K562 (cell line): ENCODE measurements around the gene SCARF2. TPM values are rescaled to one million over a fixed set of nuclear protein-coding genes. Genes with fewer than 3 reads are reported as not detected.
A peak's percentile ranks its signal among the peaks of the same experiment; 100 is the strongest.

Source experiments
- ATAC-seq: fragments of 200-7000 bp; cut with Tn5 transposase; 3 replicates; pipeline ENCODE4 v1.9.1; 2020; ENCODE audit warnings: moderate library complexity
- BruUV-seq: library from RNA; stranded (reverse); fragments of 400-500 nt; replicated peaks from 2 replicates; lab custom pipeline; 2021; lab: Mats Ljungman, UMichigan
- CTCF ChIA-PET: fragments of 300-600 bp; formaldehyde crosslinking; extraction: SDS; loops from one replicate; lab custom pipeline; 2021; ENCODE audit warnings: low intra/inter-chr PET ratio; lab: Yijun Ruan, JAX
- POLR2A ChIA-PET: fragments of 300-600, 350-650 bp; sonication (Branson Sonifier 250); formaldehyde crosslinking; extraction: SDS; loops from one replicate; lab custom pipeline; 2021; ENCODE audit warnings: antibody characterized with exemption, inconsistent platforms; lab: Yijun Ruan, JAX
- DNase-seq, 4 experiments: peaks; one replicate each; pipeline versions ENCODE4 v3.0.0 to v3.0.0-alpha.2; 2011 to 2018; ENCODE audit warnings: low spot score in 3 of 4, mixed read lengths in 3 of 4; ENCODE audit errors: extremely low read depth in 1 of 4
- FAIRE-seq: peaks from 2 replicates; lab custom pipeline; 2011; peaks lifted over from hg19 to GRCh38; lab: Jason Lieb, UNC
- H2AFZ ChIP-seq: 2 replicates; pipeline ENCODE4 v1.6.0; 2011; ENCODE audit warnings: low read depth, low read length, control low read depth, inconsistent platforms
- H3K27ac ChIP-seq: fragments of 200-600 bp; 3 replicates; pipeline ENCODE4 v1.8.0; 2011; ENCODE audit warnings: low read depth, mild to moderate bottlenecking, control low read depth, inconsistent platforms, low read length, moderate library complexity, mixed read lengths; ENCODE audit errors: extremely low read depth
- H3K27me3 ChIP-seq, 2 experiments: fragments of 300-600 bp in 1 of 2; 2 replicates in 1 of 2; 3 replicates in 1 of 2; pipeline versions ENCODE4 v1.6.0 to v1.8.0; 2011; ENCODE audit warnings: inconsistent platforms in 2 of 2, low read length in 2 of 2, mild to moderate bottlenecking in 1 of 2, mixed read lengths in 1 of 2, moderate library complexity in 1 of 2; ENCODE audit not compliant: control insufficient read depth in 2 of 2, insufficient read depth in 2 of 2
- H3K36me3 ChIP-seq: fragments of 300-600 bp; 3 replicates; pipeline ENCODE4 v1.8.0; 2011; ENCODE audit warnings: mild to moderate bottlenecking, low read length, inconsistent platforms; ENCODE audit not compliant: control insufficient read depth, insufficient read depth
- H3K4me1 ChIP-seq, 2 experiments: fragments of 200-600 bp in 1 of 2; replicated peaks in 1 of 2; 2 replicates in 1 of 2; 3 replicates in 1 of 2; pipeline versions ENCODE4 v1.5.1 to v1.8.0; 2011; ENCODE audit warnings: inconsistent platforms in 2 of 2, low read length in 2 of 2, mild to moderate bottlenecking in 1 of 2, mixed read lengths in 1 of 2, moderate library complexity in 1 of 2; ENCODE audit not compliant: control insufficient read depth in 2 of 2, insufficient read depth in 2 of 2
- H3K4me2 ChIP-seq: 2 replicates; pipeline ENCODE4 v1.6.1; 2011; ENCODE audit warnings: low read length, control low read depth, inconsistent platforms, mixed read lengths; ENCODE audit not compliant: insufficient read depth
- H3K4me3 ChIP-seq: fragments of 200-600 bp; sonication (generic), shearing (Covaris generic); 2 replicates; pipeline ENCODE4 v1.5.1; 2016; ENCODE audit warnings: control low read depth, inconsistent platforms
- H3K79me2 ChIP-seq: fragments of 200-600 bp; 3 replicates; pipeline ENCODE4 v1.8.0; 2011; ENCODE audit warnings: low read length, inconsistent platforms; ENCODE audit not compliant: control insufficient read depth, insufficient read depth
- H3K9ac ChIP-seq, 2 experiments: 2 replicates each; pipeline versions ENCODE4 v1.6.0 to v1.6.1; 2011; ENCODE audit warnings: low read depth in 2 of 2, low read length in 2 of 2, control low read depth in 1 of 2, inconsistent platforms in 1 of 2, mild to moderate bottlenecking in 1 of 2, mixed read lengths in 1 of 2; ENCODE audit not compliant: insufficient read depth in 1 of 2
- H3K9me1 ChIP-seq: one replicate; pipeline ENCODE4 v1.6.0; 2011; ENCODE audit warnings: inconsistent platforms, mild to moderate bottlenecking, low read length, moderate library complexity; ENCODE audit not compliant: control insufficient read depth, insufficient read depth
- H3K9me3 ChIP-seq: replicated peaks from 2 replicates; pipeline ENCODE4 v1.5.1; 2011; ENCODE audit warnings: low read depth, low read length, inconsistent platforms; ENCODE audit not compliant: control insufficient read depth, insufficient read depth
- H4K20me1 ChIP-seq: replicated peaks from 2 replicates; pipeline ENCODE4 v1.6.1; 2011; ENCODE audit warnings: low read length, inconsistent platforms, mixed read lengths; ENCODE audit not compliant: control insufficient read depth, insufficient read depth
- ARID1B ChIP-seq: fragments of 450-650 bp; IDR thresholded peaks from 2 replicates; pipeline ENCODE4 v1.6.1; 2016; ENCODE audit warnings: antibody characterized with exemption, mild to moderate bottlenecking, inconsistent platforms
- BACH1 ChIP-seq: fragments of 200-800 bp; sonication (Bioruptor generic); IDR thresholded peaks from 2 replicates; pipeline ENCODE4 v1.6.1; 2016; ENCODE audit warnings: missing genetic modification characterization, missing compliant biosample characterization
- GATAD2A ChIP-seq: fragments of 450-650 bp; IDR thresholded peaks from 2 replicates; pipeline ENCODE4 v1.6.1; 2017
- HNRNPK ChIP-seq: fragments of 200-400 bp; formaldehyde crosslinking; IDR thresholded peaks from one replicate; pipeline ENCODE4 v1.6.1; 2018; ENCODE audit warnings: mild to moderate bottlenecking, low read depth, low read length; ENCODE audit not compliant: poor library complexity, severe bottlenecking
- HNRNPUL1 ChIP-seq: fragments of 200-400 bp; formaldehyde crosslinking; IDR thresholded peaks from 2 replicates; pipeline ENCODE4 v1.6.1; 2017; ENCODE audit warnings: low read length
- KLF13 ChIP-seq: fragments of 450-650 bp; IDR thresholded peaks from 2 replicates; pipeline ENCODE4 v1.6.1; 2016; ENCODE audit warnings: missing genetic modification characterization, low read depth, mild to moderate bottlenecking, missing compliant biosample characterization, moderate library complexity, borderline replicate concordance
- NCOA2 ChIP-seq, 2 experiments: fragments of 450-650 bp; IDR thresholded peaks; 2 replicates each; pipeline ENCODE4 v1.6.1; 2018; ENCODE audit warnings: mild to moderate bottlenecking in 2 of 2, moderate library complexity in 1 of 2; ENCODE audit not compliant: partially characterized antibody in 2 of 2
- NFATC3 ChIP-seq: fragments of 450-650 bp; IDR thresholded peaks from 2 replicates; pipeline ENCODE4 v1.6.1; 2017; ENCODE audit warnings: mild to moderate bottlenecking
- OTX1 ChIP-seq: fragments of 450-650 bp; formaldehyde crosslinking; IDR thresholded peaks from 2 replicates; pipeline ENCODE4 v1.4.0; 2022; ENCODE audit warnings: mild to moderate bottlenecking
- PHB ChIP-seq: fragments of 250-450 bp; sonication (Bioruptor Pico); IDR thresholded peaks from 2 replicates; pipeline ENCODE4 v1.5.0; 2021
- PRMT5 ChIP-seq: sonication (generic); formaldehyde crosslinking; IDR thresholded peaks from 2 replicates; pipeline ENCODE4 v1.5.0; 2020; ENCODE audit warnings: missing genetic modification reagents
- RBFOX2 ChIP-seq: fragments of 200-400 bp; formaldehyde crosslinking; IDR thresholded peaks from 2 replicates; pipeline ENCODE4 v1.6.1; 2017; ENCODE audit warnings: low read depth, mild to moderate bottlenecking, low read length, moderate library complexity
- RBM14 ChIP-seq: fragments of 200-400 bp; formaldehyde crosslinking; IDR thresholded peaks from 2 replicates; pipeline ENCODE4 v1.6.1; 2018; ENCODE audit warnings: low read depth, mild to moderate bottlenecking, low read length, moderate library complexity, borderline replicate concordance; ENCODE audit not compliant: insufficient read depth
- VEZF1 ChIP-seq: fragments of 200-800 bp; sonication (Bioruptor generic); IDR thresholded peaks from 2 replicates; pipeline ENCODE4 v1.6.1; 2017; ENCODE audit warnings: missing genetic modification characterization, missing compliant biosample characterization
- ZNF316 ChIP-seq: fragments of 450-650 bp; IDR thresholded peaks from 2 replicates; pipeline ENCODE4 v1.6.1; 2016
- WGBS: fragments of 100-300 bp; shearing (Covaris generic); methylation state at CpG from one replicate; pipeline ENCODE4 v1.1.6; 2016; ENCODE audit warnings: low coverage, mixed read lengths; ENCODE audit not compliant: insufficient coverage; ENCODE audit errors: missing lambda C conversion rate; 5-methylcytosine and 5-hydroxymethylcytosine counted together
- in situ Hi-C: fragments of 300-500 bp; cut with MboI; formaldehyde crosslinking; loops from 4 replicates; pipeline ENCODE4 v1.15.0; 2018; ENCODE audit warnings: inconsistent platforms, mixed read lengths
- intact Hi-C: fragments of 100-400 bp; cut with micrococcal nuclease; formaldehyde crosslinking; loops from 2 replicates; pipeline ENCODE4 v1.14.2; 2022
- polyA plus RNA-seq, 8 experiments: library from polyadenylated mRNA; depleted of rRNA in 4 of 8; stranded (reverse) in 5 of 8; unstranded in 3 of 8; fragments of >200 nt; fragmentation: Nextera tagmentation in 2 of 8; fragmentation: Illumina TruSeq in 1 of 8; extraction: Ambion mirVana in 2 of 8; extraction: Trizol in 1 of 8; gene quantifications; 2 replicates each; pipeline versions ENCODE4 v1.2.1 to v1.2.3, GENCODE V29; 2011 to 2014; ENCODE audit warnings: inconsistent platforms in 1 of 8, missing spikeins in 1 of 8
- total RNA-seq, 7 experiments: library from RNA; depleted of rRNA in 6 of 7; stranded (reverse); fragments of >200 nt in 6 of 7; fragmentation: Illumina TruSeq in 2 of 7; extraction: Trizol in 2 of 7; gene quantifications; 2 replicates each; pipeline versions ENCODE4 v1.2.1 to v1.2.3, GENCODE V29; 2011 to 2021; ENCODE audit warnings: low replicate concordance in 1 of 7
- TF ChIP-seq, protein P1 (sequence below), 2 experiments: IDR thresholded peaks; 2 replicates each; pipeline ENCODE4 v1.6.1; 2012; ENCODE audit warnings: improper control_type of control experiment in 2 of 2, low read depth in 2 of 2, low read length in 2 of 2, borderline replicate concordance in 1 of 2

The SCARF2 gene
- total and polyA plus RNA-seq, 9 of the 15 experiments (the other 6 are each of a cell fraction or from before 2014, with no cell fraction given) = 0.06 to 0.32 (median 0.21) TPM; not detected in 5

- no peak for TF ChIP-seq PHB (CRISPR knock-in tag)
- TF ChIP-seq VEZF1 (CRISPR knock-in tag) = 0 out of 2 replicates have a peak, but pooled peaks have one; percentile 14
- 0 out of 2 replicates have a peak, but pooled peaks have one; percentile 22 for TF ChIP-seq RBM14
- peak; percentile 36 for TF ChIP-seq HNRNPK
- TF ChIP-seq ARID1B = no peak
Observed at GRCh38 chr22:20436307-20436767, 1.3 kb downstream of the SCARF2 start (continued).

GRCh38 chr22:20435436-20436306 lies 2.0 kb downstream of the SCARF2 start:
- H3K79me2 ChIP-seq = no peaks in the 10 kb centered on the region
- ATAC-seq = no peak; the same call in 2 of the 3 replicates
- H4K20me1 ChIP-seq = peaks cover 56% of the 10 kb centered on the region
- no peaks in the 10 kb centered on the region for H3K36me3 ChIP-seq
- H3K4me3 ChIP-seq = no peak overlapping the region
- peaks cover 43 to 91% of the 10 kb centered on the region in 2 experiments for H3K27me3 ChIP-seq
- H3K27ac ChIP-seq = no peak overlapping the region
- H2AFZ ChIP-seq = no peak overlapping the region
- peak overlapping the region in 1 of 2 experiments; percentile 16; a peak in 1 of 4 replicates for H3K9ac ChIP-seq
- no peak overlapping the region for H3K4me2 ChIP-seq
- ChIA-PET CTCF (no interaction called here), POLR2A (interaction anchor here (0.5 to 6.6 kb wide), 17 partner anchors 8 to 975 kb away, joined by 3 to 46 read pairs (median 3); partner anchors contain the start of gene MED15)
- no peak for FAIRE-seq
- no peaks in the 10 kb centered on the region for H3K9me3 ChIP-seq
- H3K9me1 ChIP-seq = peaks cover 4% of the 10 kb centered on the region
- 17% methylated on average over 11 of the region's 11 CpGs for WGBS
- in situ Hi-C loops (no loop called here), intact Hi-C loops (no loop called here)
- DNase-seq = no peak
- BruUV-seq = no TSS peak
- peaks cover 0 to 47% of the 10 kb centered on the region in 2 experiments; a peak in 2 of 5 replicates for H3K4me1 ChIP-seq
- no peak for TF ChIP-seq GATAD2A
- no peak for TF ChIP-seq NFATC3
- no peak for TF ChIP-seq ZNF316
- TF ChIP-seq, protein P1, sequence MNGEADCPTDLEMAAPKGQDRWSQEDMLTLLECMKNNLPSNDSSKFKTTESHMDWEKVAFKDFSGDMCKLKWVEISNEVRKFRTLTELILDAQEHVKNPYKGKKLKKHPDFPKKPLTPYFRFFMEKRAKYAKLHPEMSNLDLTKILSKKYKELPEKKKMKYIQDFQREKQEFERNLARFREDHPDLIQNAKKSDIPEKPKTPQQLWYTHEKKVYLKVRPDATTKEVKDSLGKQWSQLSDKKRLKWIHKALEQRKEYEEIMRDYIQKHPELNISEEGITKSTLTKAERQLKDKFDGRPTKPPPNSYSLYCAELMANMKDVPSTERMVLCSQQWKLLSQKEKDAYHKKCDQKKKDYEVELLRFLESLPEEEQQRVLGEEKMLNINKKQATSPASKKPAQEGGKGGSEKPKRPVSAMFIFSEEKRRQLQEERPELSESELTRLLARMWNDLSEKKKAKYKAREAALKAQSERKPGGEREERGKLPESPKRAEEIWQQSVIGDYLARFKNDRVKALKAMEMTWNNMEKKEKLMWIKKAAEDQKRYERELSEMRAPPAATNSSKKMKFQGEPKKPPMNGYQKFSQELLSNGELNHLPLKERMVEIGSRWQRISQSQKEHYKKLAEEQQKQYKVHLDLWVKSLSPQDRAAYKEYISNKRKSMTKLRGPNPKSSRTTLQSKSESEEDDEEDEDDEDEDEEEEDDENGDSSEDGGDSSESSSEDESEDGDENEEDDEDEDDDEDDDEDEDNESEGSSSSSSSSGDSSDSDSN (IDR thresholded peaks at IDR 0.05; ENCODE audit: borderline replicate concordance in 1 of 2, low read depth in 2 of 2, low read length in 2 of 2) = no peak
- 0 out of 2 replicates have a peak, but pooled peaks have one; percentile 13 for TF ChIP-seq PHB (CRISPR knock-in tag)
- no peak for TF ChIP-seq HNRNPUL1
- TF ChIP-seq KLF13 (tag) = no peak
- no peak for TF ChIP-seq BACH1
- no peak for TF ChIP-seq OTX1 (CRISPR knock-in tag)
- no peak for TF ChIP-seq RBFOX2
- TF ChIP-seq PRMT5 = no peak
- TF ChIP-seq NCOA2 (IDR thresholded peaks at IDR 0.05; ENCODE audit: partially characterized antibody in 2 of 2) = no peak
